Ishikawa (cell line): ENCODE data around the gene KCNE3.

Experiments used
- CEBPB ChIP-seq: IDR thresholded peaks from 2 replicates; pipeline ENCODE4 v1.6.1; 2012
- CREB1 ChIP-seq: IDR thresholded peaks from 2 replicates; pipeline ENCODE4 v1.6.1; 2012; ENCODE audit warnings: low read depth
- EGR1 ChIP-seq: IDR thresholded peaks from 2 replicates; pipeline ENCODE4 v1.6.1; 2012
- EP300 ChIP-seq: IDR thresholded peaks from 2 replicates; pipeline ENCODE4 v1.6.1; 2012; ENCODE audit warnings: borderline replicate concordance
- FOXM1 ChIP-seq: IDR thresholded peaks from 2 replicates; pipeline ENCODE4 v1.6.1; 2012; ENCODE audit warnings: low read depth, borderline replicate concordance
- NFIC ChIP-seq: IDR thresholded peaks from 2 replicates; pipeline ENCODE4 v1.6.1; 2012
- TAF1 ChIP-seq: IDR thresholded peaks from 2 replicates; pipeline ENCODE4 v1.6.1; 2012; ENCODE audit warnings: low read depth, mild to moderate bottlenecking
- TCF12 ChIP-seq: IDR thresholded peaks from 2 replicates; pipeline ENCODE4 v1.6.1; 2012; ENCODE audit warnings: low read depth
- YY1 ChIP-seq: IDR thresholded peaks from 2 replicates; pipeline ENCODE4 v1.6.1; 2012; ENCODE audit warnings: low read depth
- ZBTB7A ChIP-seq: IDR thresholded peaks from 2 replicates; pipeline ENCODE4 v1.6.1; 2012; ENCODE audit warnings: low read depth
- TF ChIP-seq, protein P1 (sequence below): IDR thresholded peaks from 2 replicates; pipeline ENCODE4 v1.6.1; 2012
- TF ChIP-seq, protein P2 (sequence below): IDR thresholded peaks from 2 replicates; pipeline ENCODE4 v1.6.1; 2012; ENCODE audit warnings: low read depth, mild to moderate bottlenecking
- TF ChIP-seq, protein P3 (sequence below): IDR thresholded peaks from 2 replicates; pipeline ENCODE4 v1.6.1; 2012

DNA sequence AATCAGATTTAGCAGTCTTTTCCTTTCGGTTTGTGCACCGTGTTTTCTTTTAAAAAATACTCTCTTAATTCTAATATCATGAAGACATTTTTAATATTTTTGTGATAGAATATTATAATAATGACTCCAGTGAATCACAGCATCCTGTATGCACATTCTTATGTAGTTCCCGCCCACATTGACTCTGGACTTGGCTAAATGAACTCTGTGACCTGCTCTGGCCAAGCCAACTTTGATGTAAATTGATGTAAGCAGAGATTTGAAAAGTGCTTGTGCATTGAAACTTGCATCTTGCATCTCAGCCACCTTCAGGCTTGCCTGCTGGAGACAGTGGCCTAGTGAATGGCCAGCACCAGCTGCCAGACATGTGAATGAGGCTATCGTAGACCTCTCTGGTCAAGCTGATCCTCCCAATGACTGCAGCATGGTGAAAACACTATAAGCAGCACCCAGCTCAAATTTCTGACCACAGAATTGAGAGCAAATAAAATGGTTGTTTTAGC lies 39.9 kb downstream of the KCNE3 start:
- TF ChIP-seq, protein P1, sequence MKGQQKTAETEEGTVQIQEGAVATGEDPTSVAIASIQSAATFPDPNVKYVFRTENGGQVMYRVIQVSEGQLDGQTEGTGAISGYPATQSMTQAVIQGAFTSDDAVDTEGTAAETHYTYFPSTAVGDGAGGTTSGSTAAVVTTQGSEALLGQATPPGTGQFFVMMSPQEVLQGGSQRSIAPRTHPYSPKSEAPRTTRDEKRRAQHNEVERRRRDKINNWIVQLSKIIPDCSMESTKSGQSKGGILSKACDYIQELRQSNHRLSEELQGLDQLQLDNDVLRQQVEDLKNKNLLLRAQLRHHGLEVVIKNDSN, result no peak
- TF ChIP-seq TAF1, result no peak
- no peak for TF ChIP-seq TCF12
- no peak for TF ChIP-seq CEBPB
- TF ChIP-seq, protein P2, sequence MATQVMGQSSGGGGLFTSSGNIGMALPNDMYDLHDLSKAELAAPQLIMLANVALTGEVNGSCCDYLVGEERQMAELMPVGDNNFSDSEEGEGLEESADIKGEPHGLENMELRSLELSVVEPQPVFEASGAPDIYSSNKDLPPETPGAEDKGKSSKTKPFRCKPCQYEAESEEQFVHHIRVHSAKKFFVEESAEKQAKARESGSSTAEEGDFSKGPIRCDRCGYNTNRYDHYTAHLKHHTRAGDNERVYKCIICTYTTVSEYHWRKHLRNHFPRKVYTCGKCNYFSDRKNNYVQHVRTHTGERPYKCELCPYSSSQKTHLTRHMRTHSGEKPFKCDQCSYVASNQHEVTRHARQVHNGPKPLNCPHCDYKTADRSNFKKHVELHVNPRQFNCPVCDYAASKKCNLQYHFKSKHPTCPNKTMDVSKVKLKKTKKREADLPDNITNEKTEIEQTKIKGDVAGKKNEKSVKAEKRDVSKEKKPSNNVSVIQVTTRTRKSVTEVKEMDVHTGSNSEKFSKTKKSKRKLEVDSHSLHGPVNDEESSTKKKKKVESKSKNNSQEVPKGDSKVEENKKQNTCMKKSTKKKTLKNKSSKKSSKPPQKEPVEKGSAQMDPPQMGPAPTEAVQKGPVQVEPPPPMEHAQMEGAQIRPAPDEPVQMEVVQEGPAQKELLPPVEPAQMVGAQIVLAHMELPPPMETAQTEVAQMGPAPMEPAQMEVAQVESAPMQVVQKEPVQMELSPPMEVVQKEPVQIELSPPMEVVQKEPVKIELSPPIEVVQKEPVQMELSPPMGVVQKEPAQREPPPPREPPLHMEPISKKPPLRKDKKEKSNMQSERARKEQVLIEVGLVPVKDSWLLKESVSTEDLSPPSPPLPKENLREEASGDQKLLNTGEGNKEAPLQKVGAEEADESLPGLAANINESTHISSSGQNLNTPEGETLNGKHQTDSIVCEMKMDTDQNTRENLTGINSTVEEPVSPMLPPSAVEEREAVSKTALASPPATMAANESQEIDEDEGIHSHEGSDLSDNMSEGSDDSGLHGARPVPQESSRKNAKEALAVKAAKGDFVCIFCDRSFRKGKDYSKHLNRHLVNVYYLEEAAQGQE, result no peak
- no peak for TF ChIP-seq EGR1
- TF ChIP-seq FOXM1, result no peak
- TF ChIP-seq NFIC, result no peak
- no peak for TF ChIP-seq ZBTB7A
- TF ChIP-seq EP300, result no peak
- TF ChIP-seq YY1, result no peak
- TF ChIP-seq CREB1, result no peak
- TF ChIP-seq, protein P3, sequence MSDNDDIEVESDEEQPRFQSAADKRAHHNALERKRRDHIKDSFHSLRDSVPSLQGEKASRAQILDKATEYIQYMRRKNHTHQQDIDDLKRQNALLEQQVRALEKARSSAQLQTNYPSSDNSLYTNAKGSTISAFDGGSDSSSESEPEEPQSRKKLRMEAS, result no peak
